ENCODE measurements around the gene TMPRSS13. TPM values are rescaled to one million over a fixed set of nuclear protein-coding genes. Genes with fewer than 3 reads are reported as not detected.

The TMPRSS13 gene
- total RNA-seq, 1 donor from 2014 or later = 6.9 TPM

DNA sequence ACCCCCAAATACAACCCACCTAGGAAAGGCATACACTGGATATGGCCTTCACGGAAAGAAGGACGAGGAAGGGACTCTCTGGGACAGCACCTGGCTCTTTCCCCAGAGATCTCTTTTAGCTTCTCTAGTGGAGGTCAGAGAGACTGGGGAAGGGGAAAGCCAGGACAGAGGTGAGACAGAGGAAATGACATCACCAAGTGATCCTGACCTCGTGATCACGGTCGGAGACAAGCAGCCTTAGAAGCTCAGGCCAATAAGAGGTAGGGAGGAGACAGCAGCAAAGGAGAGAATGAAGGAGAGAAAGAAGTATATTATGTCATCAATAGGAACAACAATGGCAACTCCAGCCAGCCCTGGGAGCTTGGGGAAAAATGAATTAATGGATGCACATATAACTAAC is 15.4 kb upstream of the TMPRSS13 start:
- DNase-seq (ENCODE audit: extremely low spot score, unreplicated experiment) = no peak
- Mint-ChIP-seq H3K36me3 (peaks cover 4% of the 10 kb centered on the region), H3K4me1 (ENCODE audit: unreplicated experiment) (peaks cover 7% of the 10 kb centered on the region), H3K9me3 (no peaks in the 10 kb centered on the region), H3K4me3 (no peak overlapping the region), H3K27ac (no peak overlapping the region), H3K27me3 (peaks cover 6% of the 10 kb centered on the region)
- no peak for TF ChIP-seq CTCF (conservative IDR thresholded peaks at IDR 0.05)

DNA sequence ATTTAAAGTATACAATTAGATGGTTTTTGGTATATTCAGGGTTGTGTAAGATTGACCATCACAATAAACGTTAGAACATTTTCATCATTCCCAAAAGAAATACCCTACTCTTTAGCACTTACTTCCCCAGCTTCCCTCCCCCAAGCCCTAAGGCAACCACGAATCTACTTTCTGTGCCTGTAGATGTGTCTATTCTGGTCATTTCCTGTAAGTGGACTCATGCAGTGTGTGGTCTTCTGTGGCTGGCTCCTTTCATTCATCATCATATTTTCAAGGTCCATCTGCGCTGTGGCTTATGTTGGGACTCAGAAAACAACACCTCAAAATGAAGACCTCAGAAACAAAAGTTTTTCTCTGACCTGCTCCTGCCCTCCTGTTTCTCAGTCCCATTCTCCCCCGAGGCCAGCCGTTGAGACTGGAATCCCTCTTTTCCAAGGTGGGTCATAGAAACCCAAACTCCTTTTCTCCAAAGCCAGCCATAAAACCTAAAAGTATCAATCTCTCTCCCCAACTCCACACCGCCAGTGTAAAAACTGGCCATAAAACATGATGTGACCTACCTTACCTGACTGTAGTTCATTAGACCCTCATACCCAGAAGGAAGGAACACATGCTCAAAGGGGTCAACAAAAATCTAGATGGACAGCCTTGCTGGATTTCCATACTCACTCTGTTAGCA is 12.9 kb upstream of the TMPRSS13 start:
- no peak overlapping the region for H3K4me3 Mint-ChIP-seq
- H3K27ac Mint-ChIP-seq = no peak overlapping the region
- no peaks in the 10 kb centered on the region for H3K27me3 Mint-ChIP-seq
- peaks cover 4% of the 10 kb centered on the region for H3K36me3 Mint-ChIP-seq
- no peak for DNase-seq (ENCODE audit: extremely low spot score, unreplicated experiment)
- no peaks in the 10 kb centered on the region for H3K9me3 Mint-ChIP-seq
- H3K4me1 Mint-ChIP-seq (ENCODE audit: unreplicated experiment) = peaks cover 7% of the 10 kb centered on the region
- no peak for TF ChIP-seq CTCF (conservative IDR thresholded peaks at IDR 0.05)

GRCh38 chr11:117941163-117941707 is 12.0 kb upstream of the TMPRSS13 start:
- no peak overlapping the region for H3K4me3 Mint-ChIP-seq
- H3K36me3 Mint-ChIP-seq = peaks cover 4% of the 10 kb centered on the region
- no peak for DNase-seq (ENCODE audit: extremely low spot score, unreplicated experiment)
- no peaks in the 10 kb centered on the region for H3K4me1 Mint-ChIP-seq (ENCODE audit: unreplicated experiment)
- no peak for TF ChIP-seq CTCF (conservative IDR thresholded peaks at IDR 0.05)
- H3K27me3 Mint-ChIP-seq = no peaks in the 10 kb centered on the region
- no peaks in the 10 kb centered on the region for H3K9me3 Mint-ChIP-seq
- no peak overlapping the region for H3K27ac Mint-ChIP-seq

DNA sequence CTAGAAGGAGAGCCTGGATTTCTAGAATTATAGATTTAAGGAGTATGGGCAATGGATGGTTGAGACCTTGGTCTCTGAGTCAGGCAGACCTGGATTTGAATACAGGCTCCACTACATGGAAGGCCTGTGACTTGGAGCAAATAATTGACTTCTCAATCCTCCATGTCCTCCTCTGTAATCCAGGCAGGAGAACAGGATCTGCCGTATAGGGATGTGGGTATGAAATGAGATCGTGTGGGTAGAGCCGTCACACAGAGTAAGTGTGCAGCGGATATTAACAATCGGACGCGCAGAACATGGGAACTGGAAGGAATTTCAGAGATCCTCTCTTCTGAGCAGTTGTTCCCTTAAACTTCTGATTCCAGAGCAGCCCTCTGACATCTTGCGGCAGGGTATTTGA is 11.5 kb upstream of the TMPRSS13 start:
- DNase-seq (ENCODE audit: extremely low spot score, unreplicated experiment) = no peak
- no peak for TF ChIP-seq CTCF (conservative IDR thresholded peaks at IDR 0.05)
- H3K27me3 Mint-ChIP-seq = no peaks in the 10 kb centered on the region
- no peak overlapping the region for H3K4me3 Mint-ChIP-seq
- no peak overlapping the region for H3K27ac Mint-ChIP-seq
- no peaks in the 10 kb centered on the region for H3K4me1 Mint-ChIP-seq (ENCODE audit: unreplicated experiment)
- peaks cover 4% of the 10 kb centered on the region for H3K36me3 Mint-ChIP-seq
- H3K9me3 Mint-ChIP-seq = no peaks in the 10 kb centered on the region

DNA sequence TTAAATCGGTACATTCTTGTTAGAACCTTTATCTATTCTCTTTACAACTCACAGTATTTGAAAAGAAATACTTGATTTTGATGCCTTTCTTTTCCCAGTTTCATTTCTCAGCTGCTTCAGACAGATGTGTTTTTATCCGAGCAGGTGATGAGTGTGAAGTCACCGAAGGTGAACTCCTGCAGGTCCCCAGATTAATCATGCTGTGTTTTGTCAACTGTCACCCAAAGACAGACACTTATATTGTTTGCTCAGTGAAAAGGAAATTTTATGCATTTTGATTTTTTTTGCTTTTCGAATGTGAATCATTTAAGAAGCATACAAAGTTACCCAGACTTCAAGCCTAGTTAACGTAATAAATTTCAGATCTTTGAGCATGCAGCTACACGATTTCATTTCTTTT is 7.8 kb upstream of the TMPRSS13 start:
- no peaks in the 10 kb centered on the region for H3K36me3 Mint-ChIP-seq
- H3K27ac Mint-ChIP-seq = no peak overlapping the region
- TF ChIP-seq CTCF (conservative IDR thresholded peaks at IDR 0.05) = no peak
- H3K4me3 Mint-ChIP-seq = no peak overlapping the region
- H3K9me3 Mint-ChIP-seq = no peaks in the 10 kb centered on the region
- H3K4me1 Mint-ChIP-seq (ENCODE audit: unreplicated experiment) = peaks cover 18% of the 10 kb centered on the region
- DNase-seq (ENCODE audit: extremely low spot score, unreplicated experiment) = no peak
- H3K27me3 Mint-ChIP-seq = no peaks in the 10 kb centered on the region
